Caco-2 (cell line): Measurements from ENCODE around the gene IFNK. TPM values are rescaled to one million over a fixed set of nuclear protein-coding genes. Genes with fewer than 3 reads are reported as not detected.

Experiments
- BruUV-seq: library from RNA; stranded (reverse); fragments of 400-500 nt; replicated peaks from 2 replicates; lab custom pipeline; 2021; lab: Mats Ljungman, UMichigan
- CTCF ChIA-PET: fragments of 300-600 bp; sonication (Branson Sonifier 250); formaldehyde crosslinking; loops from one replicate; lab custom pipeline; 2022; ENCODE audit warnings: antibody characterized with exemption; lab: Charles Lee
- POLR2A ChIA-PET: fragments of 300-600 bp; sonication (Branson Sonifier 250); formaldehyde crosslinking; loops from one replicate; lab custom pipeline; 2022; ENCODE audit warnings: antibody characterized with exemption; lab: Charles Lee
- DNase-seq, 2 experiments: peaks; one replicate each; pipeline versions ENCODE4 v3.0.0 to v3.0.0-alpha.2; 2020 to 2022
- H3K27me3 ChIP-seq: replicated peaks from 2 replicates; pipeline ENCODE4 v1.6.0; 2011; ENCODE audit warnings: low read length; ENCODE audit not compliant: control insufficient read depth, insufficient read depth
- H3K36me3 ChIP-seq: 2 replicates; pipeline ENCODE4 v1.5.1; 2011; ENCODE audit warnings: low read length; ENCODE audit not compliant: control insufficient read depth, insufficient read depth
- H3K4me1 ChIP-seq: fragments of 250-450 bp; sonication (Bioruptor Pico); 2 replicates; pipeline ENCODE4 v1.5.1; 2020; ENCODE audit warnings: mild to moderate bottlenecking
- H3K4me3 ChIP-seq: 2 replicates; pipeline ENCODE4 v1.5.1; 2011; ENCODE audit warnings: low read depth, mild to moderate bottlenecking, control low read depth, low read length
- H3K9me3 ChIP-seq: fragments of 250-450 bp; sonication (Bioruptor Pico); 2 replicates; pipeline ENCODE4 v1.5.1; 2020; ENCODE audit warnings: mild to moderate bottlenecking, moderate library complexity
- H3K27ac Mint-ChIP-seq: one replicate; pipeline ENCODE4 v1.8.0; 2022; ENCODE audit warnings: mixed read lengths; ENCODE audit not compliant: unreplicated experiment
- H3K27me3 Mint-ChIP-seq: one replicate; pipeline ENCODE4 v1.8.0; 2022; ENCODE audit warnings: mixed read lengths; ENCODE audit not compliant: insufficient read depth, unreplicated experiment
- H3K36me3 Mint-ChIP-seq: one replicate; pipeline ENCODE4 v1.8.0; 2022; ENCODE audit warnings: mild to moderate bottlenecking, mixed read lengths; ENCODE audit not compliant: insufficient read depth, unreplicated experiment
- H3K4me1 Mint-ChIP-seq: one replicate; pipeline ENCODE4 v1.8.0; 2022; ENCODE audit warnings: low read depth, mixed read lengths; ENCODE audit not compliant: unreplicated experiment
- H3K4me3 Mint-ChIP-seq: one replicate; pipeline ENCODE4 v1.8.0; 2022; ENCODE audit warnings: mild to moderate bottlenecking, moderate library complexity, mixed read lengths; ENCODE audit not compliant: unreplicated experiment
- H3K9me3 Mint-ChIP-seq: one replicate; pipeline ENCODE4 v1.8.0; 2022; ENCODE audit warnings: mixed read lengths; ENCODE audit not compliant: unreplicated experiment
- CTCF ChIP-seq, 2 experiments: fragments of 200-600 bp in 1 of 2; IDR thresholded peaks; 1 replicate in 1 of 2; 2 replicates in 1 of 2; pipeline versions ENCODE4 v1.5.1 to v1.8.0; 2011 to 2022; ENCODE audit warnings: antibody characterized with exemption in 1 of 2, control low read depth in 1 of 2, inconsistent platforms in 1 of 2, low read depth in 1 of 2, low read length in 1 of 2, mild to moderate bottlenecking in 1 of 2, moderate library complexity in 1 of 2; ENCODE audit not compliant: insufficient read depth in 1 of 2, severe bottlenecking in 1 of 2, unreplicated experiment in 1 of 2
- intact Hi-C: fragments of 100-400 bp; cut with micrococcal nuclease; formaldehyde crosslinking; loops from one replicate; pipeline ENCODE4 v1.10.0; 2022; ENCODE audit not compliant: unreplicated experiment
- total RNA-seq: library from RNA; stranded (reverse); gene quantifications from 2 replicates; pipeline ENCODE4 v1.2.3, GENCODE V29; 2022

Gene IFNK
- total RNA-seq, 1 experiment from 2014 or later = not detected

- H3K4me3 Mint-ChIP-seq = no peak overlapping the region
- intact Hi-C loops = no loop called here
Measured at GRCh38 chr9:27563738-27564430, 39.8 kb downstream of the IFNK start.

GRCh38 chr9:27564670-27565069 is 40.6 kb downstream of the IFNK start:
- intact Hi-C loops = no loop called here
- Histone ChIP-seq H3K9me3 (no peaks in the 10 kb centered on the region), H3K36me3 (no peaks in the 10 kb centered on the region), H3K27me3 (no peaks in the 10 kb centered on the region), H3K4me1 (no peaks in the 10 kb centered on the region), H3K4me3 (no peak overlapping the region)
- TF ChIP-seq CTCF (IDR thresholded peaks at IDR 0.05; ENCODE audit: insufficient read depth in 1 of 2, low read depth in 1 of 2, low read length in 1 of 2, severe bottlenecking in 1 of 2, unreplicated experiment in 1 of 2) = no peak
- ChIA-PET CTCF (no interaction called here), POLR2A (no interaction called here)
- peaks cover 6% of the 10 kb centered on the region for H3K36me3 Mint-ChIP-seq
- no TSS peak for BruUV-seq
- no peak for DNase-seq
- no peaks in the 10 kb centered on the region for H3K9me3 Mint-ChIP-seq
- no peak overlapping the region for H3K4me3 Mint-ChIP-seq
- H3K4me1 Mint-ChIP-seq = no peaks in the 10 kb centered on the region
- no peak overlapping the region for H3K27ac Mint-ChIP-seq
- H3K27me3 Mint-ChIP-seq = no peaks in the 10 kb centered on the region

More at GRCh38 chr9:27563738-27564430, 39.8 kb downstream of the IFNK start:
- Mint-ChIP-seq H3K27ac (no peak overlapping the region), H3K9me3 (no peaks in the 10 kb centered on the region), H3K36me3 (peaks cover 6% of the 10 kb centered on the region), H3K27me3 (no peaks in the 10 kb centered on the region), H3K4me1 (no peaks in the 10 kb centered on the region)
- ChIA-PET CTCF (no interaction called here), POLR2A (no interaction called here)
- Histone ChIP-seq H3K4me1 (no peaks in the 10 kb centered on the region), H3K9me3 (no peaks in the 10 kb centered on the region), H3K4me3 (no peak overlapping the region), H3K36me3 (no peaks in the 10 kb centered on the region), H3K27me3 (no peaks in the 10 kb centered on the region)
- DNase-seq = no peak
- TF ChIP-seq CTCF (IDR thresholded peaks at IDR 0.05; ENCODE audit: insufficient read depth in 1 of 2, low read depth in 1 of 2, low read length in 1 of 2, severe bottlenecking in 1 of 2, unreplicated experiment in 1 of 2) = no peak
- no TSS peak for BruUV-seq

- H3K27ac Mint-ChIP-seq = no peak overlapping the region
- H3K4me1 ChIP-seq = no peaks in the 10 kb centered on the region
Measured at GRCh38 chr9:27565696-27566095, 41.6 kb downstream of the IFNK start.

More at GRCh38 chr9:27565696-27566095, 41.6 kb downstream of the IFNK start:
- H3K4me3 Mint-ChIP-seq = no peak overlapping the region
- ChIA-PET POLR2A (no interaction called here), CTCF (no interaction called here)
- no peaks in the 10 kb centered on the region for H3K27me3 Mint-ChIP-seq
- Histone ChIP-seq H3K4me3 (no peak overlapping the region), H3K36me3 (no peaks in the 10 kb centered on the region), H3K27me3 (no peaks in the 10 kb centered on the region), H3K9me3 (no peaks in the 10 kb centered on the region)
- no peaks in the 10 kb centered on the region for H3K4me1 Mint-ChIP-seq
- BruUV-seq = no TSS peak
- intact Hi-C loops = no loop called here
- peaks cover 6% of the 10 kb centered on the region for H3K36me3 Mint-ChIP-seq
- no peaks in the 10 kb centered on the region for H3K9me3 Mint-ChIP-seq
- no peak for TF ChIP-seq CTCF (IDR thresholded peaks at IDR 0.05; ENCODE audit: insufficient read depth in 1 of 2, low read depth in 1 of 2, low read length in 1 of 2, severe bottlenecking in 1 of 2, unreplicated experiment in 1 of 2)
- no peak for DNase-seq
